NCI-H1048 (cell line): ENCODE measurements around the gene ENTREP1.
"Not testable (repeated sequence)": the region's sequence is repeated elsewhere in the genome, so short reads cannot be mapped to it uniquely, and the experiment has no call there.

Experiments used
- DNase-seq: peaks from one replicate; lab custom pipeline; 2025; lab: John Stamatoyannopoulos, UW

Gene ENTREP1

GRCh38 chr9:69324549-69325401 lies at the start of gene ENTREP1:
ENTREP1 (plus strand) TSS chr9:69325215; CDS start chr9:69325310, 95 bp downstream.
- DNase-seq = peak; percentile 14

- DNase-seq = no peak
These were observed 48.2 kb upstream of the ENTREP1 start for GRCh38 chr9:69276775-69277174.

GRCh38 chr9:69279084-69279731 lies 45.8 kb upstream of the ENTREP1 start:
- no peak for DNase-seq

- DNase-seq = no peak
These were observed 45.3 kb upstream of the ENTREP1 start for GRCh38 chr9:69279733-69280132.

- no peak for DNase-seq
These were observed 42.0 kb upstream of the ENTREP1 start for GRCh38 chr9:69283003-69283402.

GRCh38 chr9:69292078-69292477 lies 32.9 kb upstream of the ENTREP1 start:
- no peak for DNase-seq

- DNase-seq = no peak
These were observed 31.9 kb upstream of the ENTREP1 start for GRCh38 chr9:69293156-69293555.

GRCh38 chr9:69295872-69296552 lies 29.0 kb upstream of the ENTREP1 start:
- DNase-seq = no peak

- DNase-seq = no peak
These were observed 27.6 kb upstream of the ENTREP1 start for GRCh38 chr9:69297300-69297980.

- no peak for DNase-seq
These were observed 25.7 kb upstream of the ENTREP1 start for GRCh38 chr9:69299315-69299714.

GRCh38 chr9:69299826-69300225 lies 25.2 kb upstream of the ENTREP1 start:
- DNase-seq = no peak

GRCh38 chr9:69303331-69303730 lies 21.7 kb upstream of the ENTREP1 start:
- DNase-seq = no peak

GRCh38 chr9:69306895-69307445 lies 18.0 kb upstream of the ENTREP1 start:
- not testable (repeated sequence) for DNase-seq

- no peak for DNase-seq
These were observed 17.4 kb upstream of the ENTREP1 start for GRCh38 chr9:69307446-69308205.

- no peak for DNase-seq
These were observed 16.6 kb upstream of the ENTREP1 start for GRCh38 chr9:69308206-69308931.

- DNase-seq = no peak
These were observed 11.8 kb upstream of the ENTREP1 start for GRCh38 chr9:69313175-69313574.

- DNase-seq = no peak
These were observed 10.5 kb upstream of the ENTREP1 start for GRCh38 chr9:69314547-69314946.

GRCh38 chr9:69317081-69317480 lies 7.9 kb upstream of the ENTREP1 start:
- DNase-seq = no peak

- no peak for DNase-seq
These were observed 7.1 kb upstream of the ENTREP1 start for GRCh38 chr9:69317894-69318293.

GRCh38 chr9:69319324-69320025 lies 5.5 kb upstream of the ENTREP1 start:
- DNase-seq = no peak
